Stimulated activated CD4-positive, alpha-beta T cell treated with anti-CD3 and anti-CD28 coated beads, Interleukin-12 subunit alpha, Interleukin-12 subunit beta, amount 100 ng/mL, for 24 hours (primary cell): ENCODE results near the gene OMP.

Experiments
- DNase-seq, 2 experiments: peaks; one replicate each; pipeline ENCODE4 v3.0.0-alpha.2; 2020; ENCODE audit warnings: low read depth in 2 of 2

The OMP gene

GRCh38 chr11:77069336-77069968 is 33.2 kb upstream of the OMP start:
- DNase-seq = no peak

GRCh38 chr11:77069969-77070582 is 32.6 kb upstream of the OMP start:
- no peak for DNase-seq

- DNase-seq = no peak
Measured at GRCh38 chr11:77071077-77071476, 31.6 kb upstream of the OMP start.

- DNase-seq = no peak
Measured at GRCh38 chr11:77071671-77072605, 30.7 kb upstream of the OMP start.

- DNase-seq = no peak
Measured at GRCh38 chr11:77072851-77073327, 29.8 kb upstream of the OMP start.

GRCh38 chr11:77073328-77074001 is 29.2 kb upstream of the OMP start:
- no peak for DNase-seq

- DNase-seq = no peak
Measured at GRCh38 chr11:77074205-77074604, 28.4 kb upstream of the OMP start.

- no peak for DNase-seq
Measured at GRCh38 chr11:77074626-77075221, 27.9 kb upstream of the OMP start.

GRCh38 chr11:77075425-77075905 is 27.2 kb upstream of the OMP start:
- DNase-seq = no peak

GRCh38 chr11:77079666-77080065 is 23.0 kb upstream of the OMP start:
- no peak for DNase-seq

- DNase-seq = no peak
Measured at GRCh38 chr11:77080643-77081210, 21.9 kb upstream of the OMP start.

- no peak for DNase-seq
Measured at GRCh38 chr11:77081381-77081851, 21.2 kb upstream of the OMP start.

GRCh38 chr11:77081976-77082836 is 20.4 kb upstream of the OMP start:
- no peak for DNase-seq

- DNase-seq = peak in 1 of 2 experiments; percentile 20
Measured at GRCh38 chr11:77082838-77083565, 19.6 kb upstream of the OMP start.

GRCh38 chr11:77083566-77084245 is 18.9 kb upstream of the OMP start:
- no peak for DNase-seq

- no peak for DNase-seq
Measured at GRCh38 chr11:77084581-77085191, 18.0 kb upstream of the OMP start.

- no peak for DNase-seq
Measured at GRCh38 chr11:77085652-77086051, 17.0 kb upstream of the OMP start.
